ENCODE results near the gene MFGE8. TPM values are rescaled to one million over a fixed set of nuclear protein-coding genes. Genes with fewer than 3 reads are reported as not detected.

The MFGE8 gene
- total RNA-seq, 2 donors from 2014 or later, result 829 to 1,044 TPM

DNA sequence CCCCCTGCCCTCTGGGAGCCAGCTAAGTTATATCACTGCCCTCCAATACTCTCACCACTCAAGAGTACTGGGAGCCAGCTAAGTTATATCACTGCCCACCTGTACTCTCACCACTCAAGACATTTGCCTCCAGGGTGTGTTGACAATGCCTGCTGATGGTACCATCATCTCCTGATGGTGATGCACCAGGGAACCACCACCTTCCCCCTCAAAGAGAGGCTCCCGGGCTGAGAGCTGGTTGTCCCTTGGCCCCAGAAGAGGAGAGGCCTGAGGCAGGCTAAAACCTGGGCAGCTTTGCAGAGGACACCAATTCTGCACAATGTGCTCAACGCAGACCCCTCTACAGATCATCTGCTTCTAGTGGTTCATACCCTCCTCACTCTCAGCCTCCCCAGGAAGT is 10.3 kb downstream of the MFGE8 start:
- intact Hi-C loops (cut with DNase I), result no loop called here
- no peak for DNase-seq (ENCODE audit: low spot score)

DNA sequence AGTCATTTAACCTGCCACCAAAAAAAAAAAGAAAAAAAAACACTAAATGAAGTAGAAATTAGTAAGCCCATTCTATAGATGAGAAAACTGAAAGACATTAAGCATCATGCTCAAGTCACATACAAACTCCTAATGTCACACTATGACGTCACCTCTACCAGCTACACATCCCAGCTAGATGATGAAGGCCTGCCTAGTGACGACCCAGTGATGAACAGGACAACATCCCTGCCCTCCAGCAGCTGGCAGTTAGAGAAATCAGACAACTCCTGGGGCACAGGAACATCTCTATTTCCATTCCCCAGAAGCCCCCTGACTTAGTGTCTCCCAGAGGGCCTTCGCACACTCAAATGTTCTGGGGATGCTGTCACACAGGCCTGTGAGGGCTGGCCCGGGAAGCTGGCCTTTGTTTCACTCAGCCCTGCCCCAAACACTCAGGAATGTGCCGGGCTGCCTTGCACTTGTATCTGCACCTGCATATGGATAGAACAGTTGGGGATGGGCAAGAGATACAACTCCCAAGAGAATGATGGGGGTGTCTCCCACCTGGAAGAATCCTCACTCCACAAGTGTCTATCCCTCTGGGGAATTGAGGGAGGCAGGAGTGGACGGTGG is 10.9 kb downstream of the MFGE8 start:
- intact Hi-C loops (cut with DNase I), result no loop called here
- DNase-seq (ENCODE audit: low spot score), result no peak

DNA sequence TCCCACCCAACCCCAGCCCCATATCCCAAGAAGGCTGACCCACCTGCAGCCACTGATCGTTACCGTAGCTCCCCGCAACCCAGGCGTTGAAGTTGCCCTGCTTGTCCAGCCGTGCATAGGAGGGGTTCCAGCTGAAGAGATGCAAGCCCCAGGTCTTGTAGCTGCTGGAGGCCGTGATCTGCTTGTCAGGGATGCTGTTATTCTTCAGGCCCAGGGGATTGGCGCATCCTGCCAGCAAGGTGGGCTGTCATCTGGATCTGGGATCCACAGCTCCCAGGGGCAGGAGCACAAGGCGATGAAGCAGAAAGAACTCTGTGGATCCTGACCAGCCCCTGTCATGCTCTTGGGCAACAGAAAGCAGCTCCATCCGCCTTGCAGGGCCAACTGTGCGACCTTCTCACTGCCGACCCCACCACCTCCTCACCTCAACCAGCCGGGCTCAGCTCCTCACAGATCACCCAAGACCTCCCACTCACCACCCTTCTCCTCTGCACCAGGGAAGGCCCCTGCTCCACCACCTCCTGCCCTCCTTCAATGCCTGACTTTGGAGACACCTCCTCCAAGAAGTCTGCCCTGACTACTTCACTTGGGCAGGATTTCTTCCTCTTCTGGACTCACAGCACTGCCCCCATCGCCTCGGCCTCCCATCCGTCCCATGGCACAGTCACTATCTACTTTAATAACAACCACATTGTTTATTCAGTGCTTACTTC is 11.5 kb downstream of the MFGE8 start:
- intact Hi-C loops (cut with DNase I), result no loop called here
- no peak for DNase-seq (ENCODE audit: low spot score)

DNA sequence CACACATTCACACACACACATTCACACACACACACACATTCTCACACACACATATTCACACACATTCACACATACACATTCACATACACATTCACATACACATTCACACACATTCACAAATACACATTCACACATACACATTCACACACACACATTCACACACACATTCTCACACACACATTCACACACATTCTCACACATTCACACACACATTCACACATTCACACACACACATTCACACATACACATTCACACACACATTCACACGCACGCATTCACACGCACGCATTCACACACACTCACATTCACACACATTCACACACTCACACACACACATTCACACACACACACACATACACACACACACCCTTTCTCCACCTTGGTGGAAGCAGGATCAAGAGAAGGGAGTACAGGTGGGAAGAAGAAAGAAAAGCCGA is 12.2 kb downstream of the MFGE8 start:
- intact Hi-C loops (cut with DNase I), result no loop called here
- no peak for DNase-seq (ENCODE audit: low spot score)

DNA sequence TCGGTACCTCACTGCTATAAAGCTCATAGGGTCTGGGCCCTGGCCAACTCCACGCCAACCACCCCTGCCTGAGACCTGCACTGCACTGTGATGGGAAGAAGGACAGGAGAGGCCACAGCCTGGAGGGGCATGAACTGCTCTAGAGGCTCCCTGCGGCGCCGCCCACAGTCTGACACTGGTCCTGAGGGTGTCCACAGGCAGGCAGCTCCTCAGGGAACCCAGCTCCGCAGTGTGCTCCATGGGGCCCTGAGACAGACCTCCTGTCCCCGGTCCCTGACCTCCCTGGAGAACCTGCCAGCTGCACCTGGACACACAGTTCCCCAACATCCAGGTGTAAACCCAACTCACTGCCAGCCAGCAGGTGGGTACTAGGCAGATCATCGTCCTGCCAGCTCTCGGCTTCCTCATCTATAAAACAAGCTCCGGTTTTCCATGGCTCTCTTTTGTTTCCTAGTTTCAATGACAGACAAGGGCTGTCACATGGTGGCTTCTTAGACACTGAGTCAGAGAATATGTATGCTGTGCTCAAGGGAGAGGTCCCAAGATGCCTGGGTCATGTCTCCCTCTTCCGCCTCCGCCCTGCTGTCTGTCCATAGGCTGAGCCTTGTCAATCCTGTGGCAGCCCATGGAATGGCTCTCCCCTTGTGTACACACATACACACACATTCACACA is 12.7 kb downstream of the MFGE8 start:
- intact Hi-C loops (cut with DNase I), result no loop called here
- DNase-seq (ENCODE audit: low spot score), result peak; percentile 69

DNA sequence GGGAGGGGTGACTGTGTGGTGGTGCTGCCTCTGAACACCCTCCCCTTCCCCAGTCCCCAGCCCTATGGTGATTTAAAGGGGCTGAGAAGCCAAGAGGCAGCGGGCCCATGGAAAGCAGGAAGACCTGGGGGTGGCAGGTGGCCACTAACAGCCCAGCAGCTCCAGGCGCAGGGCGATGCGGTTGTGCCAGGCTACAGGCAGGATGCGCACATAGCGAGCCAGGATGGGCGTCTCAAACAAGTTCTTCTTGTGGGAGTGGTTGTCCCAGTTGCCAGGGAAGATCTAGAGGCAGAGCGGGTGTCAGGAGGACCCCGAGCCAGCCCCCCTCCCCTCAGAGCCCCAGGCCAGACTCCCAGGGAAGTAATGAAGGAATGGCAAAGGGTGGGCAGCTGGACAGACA is 13.9 kb downstream of the MFGE8 start:
- intact Hi-C loops (cut with DNase I), result no loop called here
- DNase-seq (ENCODE audit: low spot score), result peak; percentile 78

DNA sequence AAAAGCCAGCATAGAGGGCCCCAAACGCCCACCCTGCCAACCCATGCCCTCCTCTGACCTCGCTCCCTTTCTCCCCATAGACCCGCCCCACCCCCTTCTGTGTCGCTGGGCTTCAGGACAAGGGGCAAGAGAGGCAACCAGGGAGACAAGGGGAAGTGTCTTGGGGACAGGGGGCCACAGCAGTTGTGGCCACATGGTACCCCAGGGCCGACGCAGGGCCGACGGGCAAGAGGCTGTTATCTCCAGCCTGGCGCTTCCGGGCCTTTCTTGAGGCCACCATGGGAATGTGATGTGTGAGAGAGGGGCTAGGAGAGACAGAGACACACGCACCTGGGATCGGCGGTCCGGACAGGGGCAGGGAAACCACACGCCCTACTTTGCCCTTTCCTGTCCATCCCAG is 14.4 kb downstream of the MFGE8 start:
- DNase-seq (ENCODE audit: low spot score), result no peak
- intact Hi-C loops (cut with DNase I), result no loop called here

DNA sequence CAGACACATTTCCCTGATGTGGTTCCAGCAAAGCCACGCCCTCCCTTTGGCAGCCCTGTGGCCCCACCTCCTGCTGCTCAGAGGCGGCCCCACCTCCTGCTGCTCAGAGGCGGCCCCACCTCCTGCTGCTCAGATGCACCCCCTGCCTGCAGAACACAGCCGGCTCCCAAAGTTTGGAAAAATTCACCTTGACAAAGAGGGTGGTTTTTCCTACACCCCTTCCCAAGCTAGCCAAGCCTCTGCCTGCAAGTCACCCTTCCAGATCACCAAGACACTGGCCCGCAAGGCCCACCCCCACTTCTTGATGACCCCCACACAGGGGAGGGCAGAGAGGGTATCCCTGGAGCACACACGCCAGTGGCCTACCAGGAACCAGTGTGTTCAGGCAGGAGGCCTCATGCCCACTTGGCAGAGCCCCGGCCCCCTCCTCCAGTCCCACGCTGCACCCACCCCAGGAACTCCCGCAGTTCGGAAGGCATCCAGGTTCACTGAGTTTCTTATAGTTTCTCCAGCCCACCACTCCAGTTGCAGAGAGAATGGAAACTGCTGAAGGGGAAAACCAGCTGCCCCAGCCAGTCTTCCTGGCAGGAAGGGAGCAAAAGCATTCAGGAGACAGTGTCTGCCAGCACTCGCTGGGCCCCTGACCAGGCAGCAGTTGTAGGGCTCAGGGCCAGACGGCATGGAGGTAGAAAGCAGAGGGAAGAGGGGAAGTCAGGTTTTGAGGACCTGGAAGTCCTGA is 15.6 kb downstream of the MFGE8 start:
- peak; percentile 96 for DNase-seq (ENCODE audit: low spot score)
- intact Hi-C loops (cut with DNase I), result no loop called here

DNA sequence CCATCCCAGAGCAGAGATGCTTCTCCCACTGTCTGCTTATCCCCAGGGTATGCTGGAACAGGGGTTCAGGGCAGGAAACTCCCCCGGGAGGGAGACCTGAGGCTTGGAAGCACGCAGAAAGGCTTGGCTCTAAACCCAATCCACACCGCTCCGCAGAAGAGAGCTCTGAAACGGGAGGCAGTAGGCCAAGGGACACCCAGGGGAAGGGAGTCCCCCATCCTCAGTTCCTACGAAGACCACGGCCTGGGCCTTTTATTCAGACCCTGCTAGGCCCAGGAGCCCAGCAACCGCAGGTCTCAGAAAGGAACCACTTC is 16.1 kb downstream of the MFGE8 start:
- no peak for DNase-seq (ENCODE audit: low spot score)
- intact Hi-C loops (cut with DNase I), result no loop called here

DNA sequence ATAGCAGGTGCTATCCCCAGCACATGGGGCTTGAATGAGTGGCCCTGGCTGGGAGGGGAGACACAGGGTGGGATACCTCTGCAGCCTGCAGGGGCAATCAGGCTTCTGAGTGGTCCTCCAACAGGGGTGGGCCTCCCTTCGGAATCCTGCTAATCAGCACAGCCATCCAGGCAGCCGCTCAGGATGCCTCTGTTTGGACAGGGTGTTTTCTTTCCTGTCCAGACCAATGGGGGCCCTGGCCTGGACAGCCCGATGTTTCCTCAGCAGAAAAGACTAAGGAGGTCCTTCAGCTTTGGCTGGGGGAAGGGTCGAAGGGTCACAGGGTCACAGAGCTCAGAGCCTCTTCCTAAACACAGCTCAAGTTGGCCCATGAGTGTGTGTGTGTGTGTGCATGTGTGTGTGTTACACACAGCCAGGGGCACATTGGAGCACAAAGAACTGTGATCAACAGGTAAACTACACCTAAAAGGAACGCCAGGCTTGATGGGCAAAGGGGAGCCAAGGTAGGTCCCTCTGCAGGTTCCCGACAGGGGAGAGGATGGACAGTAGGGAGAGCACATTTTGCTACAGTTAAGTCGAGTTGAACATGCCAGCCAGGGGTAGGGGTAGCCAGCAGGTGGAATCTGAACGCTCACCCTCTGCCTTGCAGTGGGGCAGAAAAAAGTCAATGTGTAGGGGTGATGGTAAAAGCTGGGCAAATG is 16.7 kb downstream of the MFGE8 start:
- intact Hi-C loops (cut with DNase I), result no loop called here
- no peak for DNase-seq (ENCODE audit: low spot score)

DNA sequence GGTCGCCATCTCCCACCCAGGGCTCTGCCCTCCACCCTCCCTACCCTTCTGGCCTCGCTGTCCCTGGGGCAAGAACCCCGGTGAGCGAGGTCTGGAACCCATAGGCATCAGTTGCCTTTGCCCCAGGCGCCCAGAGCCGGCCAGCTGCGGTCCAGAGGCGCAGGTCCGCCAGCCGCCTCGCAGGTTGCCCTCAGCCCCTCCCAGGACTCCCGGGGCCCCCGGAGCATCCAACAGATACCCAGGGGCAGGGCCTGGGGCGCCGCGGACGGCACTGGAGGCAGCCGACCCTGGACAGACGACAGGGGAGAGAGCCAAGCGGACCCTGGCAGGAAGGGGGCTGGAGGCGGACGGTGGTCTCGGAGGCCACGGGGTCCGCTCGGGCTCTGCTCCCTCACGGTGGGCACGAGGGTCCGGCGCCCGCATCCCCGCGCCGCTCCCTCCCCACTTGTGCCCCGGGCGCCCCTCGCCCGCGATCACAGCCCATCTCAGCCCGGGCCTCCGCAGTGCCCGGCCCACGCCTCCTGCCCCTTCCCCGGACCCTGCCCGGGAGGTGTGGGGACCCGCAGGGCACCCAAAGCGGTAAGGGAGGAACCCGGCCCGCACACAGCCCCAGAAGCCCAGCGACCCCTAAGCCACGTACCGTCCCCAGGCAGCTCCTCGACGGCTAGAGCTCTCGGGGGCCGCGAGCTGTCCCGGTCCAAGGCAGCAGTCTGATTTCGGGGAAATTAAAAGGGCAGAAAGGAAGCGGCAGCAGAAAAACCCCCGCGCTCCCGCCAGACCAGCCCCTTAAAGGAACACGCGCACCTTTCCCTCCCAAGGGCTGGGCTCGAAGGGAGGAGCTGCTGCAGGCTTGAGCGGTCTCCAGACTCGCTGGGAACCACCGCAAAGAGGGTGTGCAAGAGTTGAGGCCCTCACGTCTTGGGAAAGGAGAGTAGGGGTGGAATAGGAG is 18.1 kb downstream of the MFGE8 start, which contains the start of gene HAPLN3:
TSS of gene HAPLN3 (minus strand) at position 726 of the 949 bp plus-strand sequence. CDS start 8,246 bp downstream, outside the sequence.
- intact Hi-C loops (cut with DNase I), result no loop called here
- DNase-seq (ENCODE audit: low spot score), result no peak

DNA sequence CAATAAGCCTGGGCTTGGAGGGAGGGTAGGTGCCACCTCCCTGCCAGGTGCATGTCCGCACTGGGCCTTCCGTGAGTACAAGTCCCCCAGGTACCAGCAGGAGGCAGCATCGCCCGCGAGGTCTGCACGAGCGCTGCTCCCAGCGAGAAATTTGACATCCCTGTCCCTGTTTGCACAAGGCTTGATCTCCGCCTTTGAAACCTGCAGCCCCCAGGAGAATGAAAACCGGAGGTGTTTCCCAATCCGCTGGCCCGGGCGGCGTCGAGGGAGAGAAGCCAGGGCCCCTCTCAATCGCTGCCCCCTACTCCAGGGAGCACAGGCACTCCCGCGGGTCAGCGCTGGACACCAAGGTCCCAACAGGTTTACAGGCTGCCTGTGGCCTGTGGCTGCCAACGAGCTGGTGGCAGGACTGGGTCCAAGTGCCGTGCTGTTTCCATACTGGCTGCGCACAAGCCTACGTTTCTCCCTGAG is 18.8 kb downstream of the MFGE8 start:
- intact Hi-C loops (cut with DNase I), result no loop called here
- peak; percentile 89 for DNase-seq (ENCODE audit: low spot score)

DNA sequence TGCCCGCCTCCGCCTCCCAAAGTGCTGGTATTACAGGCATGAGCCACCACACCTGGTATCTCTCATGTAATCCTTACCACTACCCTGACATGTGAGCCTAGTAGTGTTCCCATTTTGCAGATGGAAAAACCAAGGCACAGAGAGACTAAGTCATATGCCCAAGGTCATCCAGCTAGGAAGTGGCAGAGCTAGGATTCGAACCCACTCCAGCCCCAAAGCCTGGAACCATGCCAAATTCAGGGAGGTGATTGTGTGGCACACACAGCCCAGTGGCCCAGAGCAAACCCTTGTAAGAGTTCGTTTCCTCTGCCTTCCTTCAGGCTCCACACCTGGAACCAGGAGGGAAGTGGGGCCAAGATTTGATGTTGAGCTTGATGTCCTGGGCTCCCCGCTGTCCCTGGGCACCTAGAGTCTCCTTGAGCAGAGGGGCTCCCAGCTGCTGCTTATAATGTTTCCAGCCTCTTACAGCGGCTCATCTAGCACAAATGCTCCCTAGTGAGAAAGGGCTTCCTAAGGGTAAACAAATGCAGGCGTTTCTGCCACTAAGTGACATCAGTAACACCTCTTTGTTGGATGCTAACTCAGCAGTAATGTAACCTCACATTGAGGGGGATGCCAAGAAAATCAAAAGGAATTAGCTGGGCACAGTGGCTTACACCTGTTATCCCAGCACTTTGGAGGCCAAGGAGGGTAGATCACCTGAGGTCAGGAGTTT is 21.5 kb downstream of the MFGE8 start:
- intact Hi-C loops (cut with DNase I), result no loop called here
- DNase-seq (ENCODE audit: low spot score), result no peak

DNA sequence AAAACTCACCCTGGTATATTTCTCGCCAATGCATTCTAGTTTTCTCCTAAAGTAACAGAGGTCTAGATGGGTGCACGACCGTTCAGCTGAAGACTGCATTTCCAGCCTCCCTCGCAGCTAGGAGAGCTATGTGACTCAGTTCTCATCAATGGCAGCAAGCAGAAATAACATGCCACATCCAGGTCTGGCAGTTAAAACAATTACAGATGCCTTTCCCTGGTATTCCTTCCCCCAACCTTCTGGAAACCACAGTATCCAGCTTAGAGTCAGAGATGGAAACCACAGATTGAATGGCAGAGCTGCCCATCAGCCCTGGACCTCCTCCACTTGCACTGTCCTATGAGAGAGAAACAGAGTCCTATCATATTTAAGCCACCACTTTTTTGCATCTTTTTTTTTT is 22.7 kb downstream of the MFGE8 start:
- no peak for DNase-seq (ENCODE audit: low spot score)

DNA sequence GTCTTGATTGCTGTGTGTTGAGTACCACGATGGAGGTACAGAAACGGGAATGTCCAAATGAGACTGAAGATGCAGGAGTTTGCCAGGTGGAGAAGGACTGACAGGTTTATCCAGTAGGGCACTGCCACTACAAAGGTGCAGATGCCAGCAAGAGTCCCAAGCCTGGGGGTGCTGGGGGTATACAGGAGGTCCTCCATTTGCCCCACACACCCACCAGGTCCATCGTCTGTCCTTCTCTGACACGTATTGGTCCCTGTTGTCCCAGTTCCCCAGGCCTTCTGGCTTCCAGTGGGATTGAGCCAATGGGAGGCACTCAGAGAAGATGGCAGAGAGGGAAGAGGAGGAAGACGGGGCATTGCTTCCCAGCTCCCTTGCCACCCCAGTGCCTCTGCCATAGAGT is 24.5 kb downstream of the MFGE8 start:
- intact Hi-C loops (cut with DNase I), result no loop called here
- no peak for DNase-seq (ENCODE audit: low spot score)

More for the DNA sequence above, 22.7 kb downstream of the MFGE8 start:
- intact Hi-C loops (cut with DNase I), result no loop called here

DNA sequence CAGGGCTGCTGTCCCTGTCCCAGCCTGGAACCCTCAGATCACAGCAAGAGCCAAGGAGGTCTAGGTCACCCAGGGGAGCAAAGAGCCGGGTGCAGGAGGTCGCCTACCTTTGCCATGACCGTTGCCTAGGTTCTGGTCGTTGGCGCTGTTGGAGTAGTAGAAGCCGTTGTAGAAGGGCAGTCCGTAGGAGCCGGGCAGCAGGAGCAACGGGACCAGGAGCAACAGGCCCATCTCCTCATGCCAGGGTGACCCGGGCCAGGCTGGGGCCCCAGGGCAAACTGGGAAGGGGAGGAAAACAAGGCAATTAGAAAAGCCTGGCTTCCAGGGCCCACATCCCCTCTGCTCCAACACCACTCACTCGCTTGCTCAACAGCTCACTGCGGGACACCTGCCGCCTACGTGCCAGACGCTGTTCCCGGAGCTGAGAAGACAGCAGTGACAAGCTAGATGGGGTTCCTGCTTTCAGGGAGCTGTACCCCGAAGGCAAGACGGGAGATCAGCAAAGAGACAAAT is 26.1 kb downstream of the MFGE8 start:
- DNase-seq (ENCODE audit: low spot score), result no peak
- intact Hi-C loops (cut with DNase I), result no loop called here

DNA sequence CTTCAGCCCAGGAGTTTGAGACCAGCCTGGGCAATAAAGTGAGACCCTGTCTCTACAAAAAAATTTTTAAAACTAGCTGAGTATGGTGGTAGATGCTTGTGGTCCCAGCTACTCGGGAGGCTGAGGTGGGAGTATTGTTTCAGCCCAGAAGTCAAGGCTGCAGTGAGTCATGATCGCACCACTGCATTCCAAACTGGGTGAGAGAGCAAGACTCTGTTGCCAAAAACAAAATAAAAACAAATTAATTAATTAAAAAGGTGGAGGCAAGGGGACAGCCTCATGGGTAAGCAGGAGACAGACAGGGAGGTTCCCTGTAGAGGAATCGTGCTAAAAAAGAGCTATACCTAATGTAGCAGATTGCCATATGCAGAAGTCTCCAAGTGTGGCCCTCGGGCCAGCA is 30.4 kb downstream of the MFGE8 start:
- intact Hi-C loops (cut with DNase I), result no loop called here
- DNase-seq (ENCODE audit: low spot score), result no peak

Measured in posterior vena cava (tissue), 2 donors.